ENCODE data around the gene ECI1.
A peak's percentile ranks its signal among the peaks of the same experiment; 100 is the strongest.

DNA sequence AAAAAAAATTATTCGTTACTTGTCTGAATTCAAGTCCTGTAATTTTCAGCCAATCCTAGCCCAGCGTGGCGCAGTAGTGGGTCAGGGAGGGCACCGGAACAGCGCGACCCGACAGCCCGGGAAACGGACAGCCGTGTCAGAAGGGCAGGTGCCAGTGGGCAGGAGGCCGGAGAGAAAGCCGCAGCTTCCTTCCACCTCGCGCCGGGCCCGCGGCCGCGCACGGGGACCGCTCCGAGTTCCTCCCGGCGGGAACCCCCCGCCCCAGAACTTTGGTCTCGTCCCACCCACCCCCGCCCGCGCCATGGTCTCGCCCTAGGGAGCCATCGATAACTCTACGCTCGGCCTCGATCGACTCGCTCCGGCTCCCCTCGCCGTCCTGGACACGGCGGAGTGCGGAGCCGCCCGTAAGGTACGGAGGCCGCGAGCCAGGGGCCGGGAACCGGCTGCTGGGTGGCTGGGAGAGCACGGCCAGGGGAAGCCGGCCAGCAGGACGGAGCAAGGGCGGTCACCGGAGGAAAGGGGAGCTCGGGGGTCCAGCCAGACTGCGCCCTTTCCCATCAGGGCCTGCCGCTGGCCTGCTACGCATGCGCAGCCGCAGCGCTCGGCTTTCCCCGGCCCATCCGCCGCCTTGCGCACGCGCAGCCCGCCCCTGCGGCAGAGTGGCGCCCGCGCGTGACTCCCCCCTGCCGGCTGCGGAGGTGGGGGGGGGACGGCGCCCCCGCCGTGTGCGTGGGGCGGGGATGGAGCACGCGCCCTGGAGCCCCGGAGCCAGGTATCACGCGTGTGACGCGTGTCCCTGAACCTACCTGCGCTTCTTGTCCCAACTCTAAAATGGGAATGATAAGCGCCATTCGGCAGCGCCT lies 46.1 kb downstream of the ECI1 start, which contains the start of gene MLST8:
- TF ChIP-seq YY1 (IDR thresholded peaks at IDR 0.05; ENCODE audit: low read depth) (peak; percentile 84), CEBPB (IDR thresholded peaks at IDR 0.05) (peak; percentile 1; the same call in 1 of the 2 replicates)
